ENCODE data around the gene CSNK1G3. TPM values are rescaled to one million over a fixed set of nuclear protein-coding genes. Genes with fewer than 3 reads are reported as not detected.

CSNK1G3 gene
- polyA plus RNA-seq, 2 of the 4 experiments (the other 2 are of a cell fraction) = 24.0 to 50.9 TPM

DNA sequence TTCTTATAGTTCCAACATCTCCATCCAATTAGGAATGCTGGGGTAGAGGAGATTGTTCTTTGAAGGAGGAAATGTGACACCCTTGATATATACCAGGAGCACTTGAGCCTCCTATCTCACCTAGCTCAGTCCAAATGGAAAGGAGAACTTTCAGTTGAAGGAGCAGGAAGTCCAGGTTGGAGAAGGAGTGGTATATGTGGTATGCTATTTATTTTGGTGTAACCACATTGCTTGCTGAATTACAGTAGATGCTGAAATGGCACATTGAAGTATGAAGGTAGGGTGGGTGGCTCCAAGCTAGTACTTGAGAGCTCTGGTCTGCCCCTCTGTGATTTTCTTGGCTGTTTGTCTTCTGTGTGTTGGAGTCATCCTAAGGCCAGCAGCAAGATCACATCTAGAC lies 6.1 kb downstream of the CSNK1G3 start (continued):
- TF ChIP-seq, protein P1, sequence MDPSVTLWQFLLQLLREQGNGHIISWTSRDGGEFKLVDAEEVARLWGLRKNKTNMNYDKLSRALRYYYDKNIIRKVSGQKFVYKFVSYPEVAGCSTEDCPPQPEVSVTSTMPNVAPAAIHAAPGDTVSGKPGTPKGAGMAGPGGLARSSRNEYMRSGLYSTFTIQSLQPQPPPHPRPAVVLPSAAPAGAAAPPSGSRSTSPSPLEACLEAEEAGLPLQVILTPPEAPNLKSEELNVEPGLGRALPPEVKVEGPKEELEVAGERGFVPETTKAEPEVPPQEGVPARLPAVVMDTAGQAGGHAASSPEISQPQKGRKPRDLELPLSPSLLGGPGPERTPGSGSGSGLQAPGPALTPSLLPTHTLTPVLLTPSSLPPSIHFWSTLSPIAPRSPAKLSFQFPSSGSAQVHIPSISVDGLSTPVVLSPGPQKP (IDR thresholded peaks at IDR 0.05; ENCODE audit: low read depth, low read length) = no peak
- TF ChIP-seq RFX5 (IDR thresholded peaks at IDR 0.05) = no peak
- TF ChIP-seq HES2 (IDR thresholded peaks at IDR 0.05) = no peak

GRCh38 chr5:123520677-123521247 lies 8.8 kb downstream of the CSNK1G3 start:
- DNase-seq (ENCODE audit: low read depth in 1 of 2, low spot score in 1 of 2) (no peak), FAIRE-seq (no peak), ATAC-seq (no peak)
- CTCF ChIA-PET = no interaction called here
- Histone ChIP-seq H3K27ac (no peak overlapping the region), H3K4me2 (no peak overlapping the region), H3K4me1 (peaks cover 20% of the 10 kb centered on the region; the same call in 2 of the 3 replicates), H3K4me3 (no peak overlapping the region), H3K9me3 (no peaks in the 10 kb centered on the region)
- TF ChIP-seq NR3C1 (IDR thresholded peaks at IDR 0.05) = no peak
- no peak for TF ChIP-seq BCL3 (IDR thresholded peaks at IDR 0.05)
- TF ChIP-seq FOXS1 (CRISPR knock-in tag; IDR thresholded peaks at IDR 0.05) = no peak
- TF ChIP-seq TFCP2L1 (CRISPR knock-in tag; IDR thresholded peaks at IDR 0.05) = no peak
- no peak for TF ChIP-seq MYC (IDR thresholded peaks at IDR 0.05; ENCODE audit: borderline replicate concordance, low read length)
- TF ChIP-seq NFE2L2 (conservative IDR thresholded peaks at IDR 0.05; ENCODE audit: low read length) = no peak
- TF ChIP-seq POLR2AphosphoS2 (conservative IDR thresholded peaks at IDR 0.05; ENCODE audit: low read length) = no peak
- TF ChIP-seq, protein P2, sequence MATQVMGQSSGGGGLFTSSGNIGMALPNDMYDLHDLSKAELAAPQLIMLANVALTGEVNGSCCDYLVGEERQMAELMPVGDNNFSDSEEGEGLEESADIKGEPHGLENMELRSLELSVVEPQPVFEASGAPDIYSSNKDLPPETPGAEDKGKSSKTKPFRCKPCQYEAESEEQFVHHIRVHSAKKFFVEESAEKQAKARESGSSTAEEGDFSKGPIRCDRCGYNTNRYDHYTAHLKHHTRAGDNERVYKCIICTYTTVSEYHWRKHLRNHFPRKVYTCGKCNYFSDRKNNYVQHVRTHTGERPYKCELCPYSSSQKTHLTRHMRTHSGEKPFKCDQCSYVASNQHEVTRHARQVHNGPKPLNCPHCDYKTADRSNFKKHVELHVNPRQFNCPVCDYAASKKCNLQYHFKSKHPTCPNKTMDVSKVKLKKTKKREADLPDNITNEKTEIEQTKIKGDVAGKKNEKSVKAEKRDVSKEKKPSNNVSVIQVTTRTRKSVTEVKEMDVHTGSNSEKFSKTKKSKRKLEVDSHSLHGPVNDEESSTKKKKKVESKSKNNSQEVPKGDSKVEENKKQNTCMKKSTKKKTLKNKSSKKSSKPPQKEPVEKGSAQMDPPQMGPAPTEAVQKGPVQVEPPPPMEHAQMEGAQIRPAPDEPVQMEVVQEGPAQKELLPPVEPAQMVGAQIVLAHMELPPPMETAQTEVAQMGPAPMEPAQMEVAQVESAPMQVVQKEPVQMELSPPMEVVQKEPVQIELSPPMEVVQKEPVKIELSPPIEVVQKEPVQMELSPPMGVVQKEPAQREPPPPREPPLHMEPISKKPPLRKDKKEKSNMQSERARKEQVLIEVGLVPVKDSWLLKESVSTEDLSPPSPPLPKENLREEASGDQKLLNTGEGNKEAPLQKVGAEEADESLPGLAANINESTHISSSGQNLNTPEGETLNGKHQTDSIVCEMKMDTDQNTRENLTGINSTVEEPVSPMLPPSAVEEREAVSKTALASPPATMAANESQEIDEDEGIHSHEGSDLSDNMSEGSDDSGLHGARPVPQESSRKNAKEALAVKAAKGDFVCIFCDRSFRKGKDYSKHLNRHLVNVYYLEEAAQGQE (IDR thresholded peaks at IDR 0.05) = no peak
- no peak for TF ChIP-seq EHF (CRISPR knock-in tag; IDR thresholded peaks at IDR 0.05)
- no peak for TF ChIP-seq JUNB (IDR thresholded peaks at IDR 0.05)
- no peak for TF ChIP-seq POLR2A (IDR thresholded peaks at IDR 0.05; ENCODE audit: low read length)
- no peak for TF ChIP-seq CBX2 (IDR thresholded peaks at IDR 0.05; ENCODE audit: borderline replicate concordance, low read depth)
- no peak for TF ChIP-seq RCOR1 (IDR thresholded peaks at IDR 0.05; ENCODE audit: low read depth, low read length)
- no peak for TF ChIP-seq HOXB5 (CRISPR knock-in tag; IDR thresholded peaks at IDR 0.05)
- no peak for TF ChIP-seq ESRRA (IDR thresholded peaks at IDR 0.05; ENCODE audit: borderline replicate concordance, low read length)
- POLR2A ChIA-PET = interaction anchor here (1.9 kb wide), 1 partner anchor 9 kb away, joined by 4 read pairs; the partner anchor contains the start of gene CSNK1G3

DNA sequence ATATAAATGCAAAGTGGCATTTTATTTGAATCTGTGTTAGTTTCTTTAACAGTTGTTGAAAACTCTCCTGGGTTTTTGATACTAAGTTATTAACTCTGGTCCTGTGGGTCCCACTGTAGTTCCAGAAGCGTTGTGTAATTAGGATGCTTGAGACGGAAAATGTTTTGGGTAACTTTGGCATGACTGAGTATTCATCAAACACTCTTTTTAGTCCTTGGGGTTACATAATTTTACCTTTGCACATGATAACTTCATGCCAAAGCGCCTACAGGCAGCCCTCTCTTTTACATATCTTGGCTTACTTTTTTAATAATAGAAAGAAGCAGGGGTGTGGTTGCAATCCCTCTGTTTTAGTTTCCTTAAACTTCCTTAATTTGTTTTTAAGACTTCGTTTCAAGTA lies 12.2 kb downstream of the CSNK1G3 start:
- Histone ChIP-seq H3K4me1 (peaks cover 31% of the 10 kb centered on the region; the same call in 2 of the 3 replicates), H3K4me3 (no peak overlapping the region), H3K9me3 (no peaks in the 10 kb centered on the region), H3K27ac (no peak overlapping the region), H3K4me2 (no peak overlapping the region)
- ATAC-seq = no peak
- ChIA-PET CTCF (interaction anchor here (0.7 kb wide), 1 partner anchor 88 kb away, joined by 3 read pairs; no protein-coding TSS in a partner anchor), POLR2A (no interaction called here)
- no peak for FAIRE-seq
- 85% methylated on average over 4 of the region's 4 CpGs for WGBS (ENCODE audit: missing lambda C conversion rate)
- TF ChIP-seq EHMT2 (IDR thresholded peaks at IDR 0.05; ENCODE audit: low read depth) (no peak), CBX2 (IDR thresholded peaks at IDR 0.05; ENCODE audit: borderline replicate concordance, low read depth) (no peak), GATA3 (IDR thresholded peaks at IDR 0.05; ENCODE audit: borderline replicate concordance) (no peak), E2F6 (IDR thresholded peaks at IDR 0.05; ENCODE audit: borderline replicate concordance, low read depth) (no peak), HOXB13 (CRISPR knock-in tag; IDR thresholded peaks at IDR 0.05; ENCODE audit: low read depth) (no peak)
- no peak for DNase-seq (ENCODE audit: low read depth in 1 of 2, low spot score in 1 of 2)

All from A549 (cell line).